Inferior parietal cortex (tissue), 1 donor: ENCODE results near the gene SEPTIN3.

Source experiments
- DNase-seq: peaks from one replicate; pipeline ENCODE4 v3.0.0-alpha.2; 2016; ENCODE audit errors: extremely low spot score

The SEPTIN3 gene

DNA sequence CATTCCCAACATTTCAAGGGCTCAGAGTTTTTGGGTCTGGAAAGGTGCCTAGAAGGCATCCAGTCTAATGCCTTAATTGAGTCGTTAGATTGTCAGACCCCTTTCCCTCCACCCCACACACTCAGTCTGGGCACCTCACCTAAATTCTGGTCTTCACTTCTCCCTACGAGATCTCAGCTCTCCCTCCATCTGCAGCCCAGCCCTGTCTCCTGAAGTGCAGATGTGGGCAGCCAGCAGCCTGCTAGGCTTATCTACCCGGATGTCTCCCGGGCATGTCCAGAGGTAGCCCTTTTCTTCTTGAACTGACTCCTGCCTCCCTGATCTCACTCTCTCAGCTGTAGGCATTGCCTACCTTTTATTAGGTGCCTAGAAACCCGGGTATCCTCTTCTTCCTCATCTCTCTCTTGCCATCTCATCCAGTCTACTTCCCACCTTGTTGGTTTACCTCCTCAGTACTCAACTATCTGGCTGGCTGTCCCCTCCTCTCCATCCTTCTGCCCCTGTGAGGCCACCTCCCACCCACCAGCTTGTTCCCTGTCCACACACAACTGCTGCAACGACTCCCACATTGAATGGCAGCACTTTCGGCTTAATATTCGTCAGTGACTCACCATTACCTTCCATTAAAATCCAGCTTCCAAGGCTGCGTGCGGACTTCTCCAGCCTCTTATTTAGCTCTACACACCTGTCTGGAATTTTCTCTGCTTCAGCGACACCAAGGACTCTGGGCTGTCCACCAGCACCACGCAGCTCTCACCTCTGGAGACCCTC is 6.2 kb downstream of the SEPTIN3 start:
- DNase-seq: no peak

DNA sequence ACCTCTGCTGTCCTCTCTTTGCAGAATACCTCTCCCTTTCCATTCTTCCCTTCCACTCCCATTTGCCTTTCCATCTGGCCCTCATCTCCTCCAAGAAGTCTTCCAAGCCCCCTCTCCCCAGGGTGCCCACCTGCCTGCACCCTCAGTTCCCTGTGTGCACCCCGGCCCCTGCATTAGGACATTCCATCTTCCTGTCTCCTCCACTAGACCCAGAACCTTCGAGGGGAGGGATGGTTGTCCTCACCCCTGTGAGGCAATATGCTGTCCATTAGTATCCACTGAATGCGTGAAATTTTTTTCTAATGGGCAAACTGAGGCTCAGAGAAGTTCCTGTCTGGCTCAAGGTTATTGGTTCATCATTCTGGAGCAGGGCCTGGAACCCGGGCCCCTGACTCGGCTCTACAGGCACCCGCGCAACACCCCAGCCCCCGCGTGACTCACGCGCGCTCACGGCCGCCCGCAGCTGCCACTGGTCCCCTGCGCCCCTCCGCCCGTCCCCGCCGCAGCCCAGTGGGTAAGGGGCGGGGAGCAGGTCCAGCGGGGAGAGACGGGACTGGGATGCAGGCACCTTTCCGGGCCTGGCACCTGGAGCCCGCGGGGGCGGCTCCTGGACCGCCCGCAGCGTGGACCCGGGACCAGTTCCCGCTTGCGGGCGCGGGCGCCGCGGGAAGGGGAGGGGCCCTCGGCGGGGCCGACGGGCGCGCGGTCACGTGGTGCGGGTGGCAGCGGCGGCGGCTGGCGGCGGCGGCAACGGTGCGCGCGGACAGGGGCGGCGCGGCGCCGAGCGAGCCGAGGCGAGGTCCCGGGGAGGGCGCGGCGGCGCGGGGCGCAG is 7.0 kb downstream of the SEPTIN3 start:
- DNase-seq: peak; percentile 33

DNA sequence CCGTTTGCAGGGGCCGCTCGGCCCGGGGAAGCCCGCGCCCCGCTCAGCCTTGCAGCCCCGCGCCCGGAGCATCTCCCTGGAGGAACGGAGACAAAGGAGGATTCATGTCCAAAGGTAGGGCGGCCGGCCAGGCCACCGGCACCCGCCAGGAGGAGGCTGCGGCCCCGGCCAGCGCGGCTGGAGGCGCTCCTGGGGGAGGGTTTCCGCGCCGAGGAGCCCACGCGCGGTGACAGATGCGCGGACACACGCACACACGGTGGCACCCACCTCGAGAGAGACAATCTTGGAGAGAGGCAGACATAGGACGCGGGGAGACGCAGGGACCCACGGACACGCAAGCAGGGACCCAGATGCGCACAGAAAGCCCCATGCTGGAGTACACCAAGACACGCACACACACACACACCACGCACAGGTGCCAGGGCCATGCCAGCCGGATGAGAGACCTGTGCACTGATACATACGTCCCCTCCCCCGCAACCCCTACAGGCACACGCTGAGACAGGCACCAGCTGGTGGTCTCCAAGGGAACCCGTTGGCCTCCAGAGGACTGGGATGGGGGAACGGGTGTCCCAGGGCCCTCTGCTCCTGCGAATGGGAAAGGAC is 7.8 kb downstream of the SEPTIN3 start:
- no peak for DNase-seq

DNA sequence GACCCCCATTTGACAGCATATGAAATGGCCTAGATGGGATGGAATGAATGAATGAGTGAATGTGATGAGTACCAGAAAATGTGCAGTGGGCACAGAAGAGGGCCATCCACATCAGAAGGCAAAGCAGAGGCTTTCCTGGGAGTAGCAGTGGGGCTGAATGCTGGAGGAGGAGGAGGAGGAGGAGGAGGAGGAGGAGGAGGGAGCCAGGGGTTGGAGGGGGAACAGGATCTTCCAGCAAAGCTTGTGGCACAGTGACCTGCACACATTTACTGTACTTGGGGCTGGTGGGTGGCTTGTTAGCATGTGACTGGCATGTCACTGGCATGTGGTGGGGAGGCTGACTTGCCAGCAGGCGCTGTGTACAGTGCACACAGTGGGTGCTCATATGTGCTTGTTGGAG is 9.5 kb downstream of the SEPTIN3 start:
- DNase-seq: no peak

DNA sequence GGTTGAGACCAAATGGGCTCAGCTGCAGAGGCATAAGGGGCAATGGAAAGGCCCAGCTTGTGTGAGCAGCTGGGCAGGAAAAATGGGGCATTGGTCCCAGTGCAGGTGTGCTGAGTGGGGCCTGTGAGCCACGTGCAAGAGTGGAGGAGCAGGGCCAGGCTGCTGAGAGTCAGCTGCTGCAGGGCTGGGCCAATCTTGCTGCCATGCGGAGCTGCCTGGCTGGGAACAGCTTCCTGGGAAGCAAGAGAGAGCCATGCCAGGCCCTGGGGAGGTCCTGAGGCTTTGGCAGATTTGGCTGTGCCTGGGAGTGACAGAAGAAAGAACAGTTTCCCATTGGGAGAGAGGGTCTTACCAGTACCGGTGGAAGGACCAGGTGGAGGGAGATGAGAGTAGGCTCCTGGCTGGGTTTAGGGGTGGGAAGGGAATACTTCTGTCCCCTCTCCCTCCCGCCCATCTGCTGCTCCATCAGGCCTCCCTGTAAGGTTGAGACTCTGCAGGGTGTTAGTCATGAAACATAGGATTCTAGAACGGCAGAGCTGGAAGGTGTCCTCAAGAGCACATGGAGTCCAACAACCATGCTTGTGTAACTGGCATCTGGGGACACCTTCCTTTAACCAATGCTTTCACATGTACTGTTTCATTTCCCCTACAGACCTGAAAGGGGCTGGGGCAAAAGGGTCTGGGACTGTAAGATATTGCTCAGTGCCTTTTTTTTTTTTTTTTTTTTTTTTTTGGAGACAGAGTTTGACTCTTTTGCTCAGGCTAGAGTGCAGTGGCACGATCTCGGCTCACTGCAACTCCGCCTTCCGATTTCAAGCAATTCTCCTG is 10.4 kb downstream of the SEPTIN3 start:
- DNase-seq: no peak

DNA sequence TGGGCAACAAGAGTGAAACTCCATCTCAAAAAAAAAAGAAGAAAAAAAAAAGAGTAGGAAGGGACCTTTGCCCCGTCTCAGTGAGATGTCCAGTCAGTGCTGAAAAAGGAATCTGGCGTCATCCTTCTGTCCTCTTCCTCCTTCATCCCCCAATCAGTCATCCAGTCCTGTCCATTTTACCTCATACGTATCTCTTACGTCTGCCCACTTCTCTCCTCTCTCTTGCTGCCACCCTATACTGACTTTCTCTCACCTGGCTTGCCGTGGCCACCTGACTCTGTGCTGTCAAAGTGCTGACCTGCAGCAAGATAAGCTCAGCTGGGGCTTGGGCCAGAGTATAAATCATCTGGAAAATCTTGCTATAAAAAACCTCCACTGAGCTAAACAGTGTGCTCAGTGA is 13.6 kb downstream of the SEPTIN3 start:
- no peak for DNase-seq

DNA sequence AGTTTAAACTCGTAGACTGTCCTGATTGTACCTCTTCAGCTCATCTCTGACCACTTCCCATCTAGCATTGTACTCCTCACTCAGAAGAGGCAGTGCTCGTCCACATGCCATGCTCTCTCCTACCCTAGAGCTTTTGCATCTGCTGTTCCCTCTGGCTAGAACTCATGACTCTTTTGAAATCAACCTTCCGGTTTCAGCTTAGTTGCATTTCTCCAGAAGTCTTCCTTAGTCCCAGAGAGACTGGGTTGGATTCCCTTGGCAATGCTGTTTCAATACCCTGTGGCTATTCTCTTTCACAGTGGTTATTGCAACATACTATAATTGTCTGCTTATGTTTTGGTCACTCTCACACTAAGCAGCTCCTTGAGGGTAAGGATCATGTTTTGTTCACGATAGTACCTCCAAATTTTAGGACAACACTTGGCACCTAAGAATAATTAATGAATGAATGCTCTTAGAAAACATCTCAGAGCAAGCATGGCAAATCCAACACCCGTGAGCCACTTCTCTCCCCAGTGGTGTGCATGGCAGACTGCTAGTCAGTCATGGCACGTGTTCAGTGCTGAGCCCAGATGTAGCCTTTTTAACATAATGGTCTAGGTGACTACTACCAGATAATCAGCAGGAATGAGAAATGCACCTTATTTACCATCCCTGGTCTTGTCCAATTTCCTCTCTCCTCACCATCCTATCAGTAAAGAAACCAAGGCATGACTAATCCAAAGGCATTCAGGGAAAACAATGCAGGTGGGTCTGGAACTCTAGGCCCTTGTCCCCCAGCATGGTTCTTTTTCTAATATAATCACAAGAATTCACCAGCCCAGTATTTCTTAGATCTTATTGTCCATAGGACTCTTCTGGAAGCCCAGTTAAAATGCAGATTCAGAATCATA is 14.5 kb downstream of the SEPTIN3 start:
- no peak for DNase-seq

DNA sequence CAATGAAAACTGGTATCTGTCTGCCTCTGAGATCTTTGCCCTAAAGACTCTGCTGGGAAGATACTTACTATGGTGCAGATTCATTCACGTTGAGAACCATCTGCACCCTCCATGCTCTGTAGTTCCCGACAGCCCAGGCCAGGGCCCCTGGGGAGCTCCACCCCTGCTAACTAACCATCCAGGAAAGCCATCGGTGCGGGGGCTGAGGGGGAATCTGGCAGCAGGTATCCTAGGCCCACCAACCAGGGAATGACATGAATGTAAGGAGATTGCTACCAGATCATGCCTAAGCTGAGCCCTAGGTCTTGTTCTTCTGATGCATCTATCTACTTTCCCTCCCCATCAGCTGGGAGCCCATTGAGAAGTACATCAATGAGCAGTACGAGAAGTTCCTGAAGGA is 18.0 kb downstream of the SEPTIN3 start:
- no peak for DNase-seq

DNA sequence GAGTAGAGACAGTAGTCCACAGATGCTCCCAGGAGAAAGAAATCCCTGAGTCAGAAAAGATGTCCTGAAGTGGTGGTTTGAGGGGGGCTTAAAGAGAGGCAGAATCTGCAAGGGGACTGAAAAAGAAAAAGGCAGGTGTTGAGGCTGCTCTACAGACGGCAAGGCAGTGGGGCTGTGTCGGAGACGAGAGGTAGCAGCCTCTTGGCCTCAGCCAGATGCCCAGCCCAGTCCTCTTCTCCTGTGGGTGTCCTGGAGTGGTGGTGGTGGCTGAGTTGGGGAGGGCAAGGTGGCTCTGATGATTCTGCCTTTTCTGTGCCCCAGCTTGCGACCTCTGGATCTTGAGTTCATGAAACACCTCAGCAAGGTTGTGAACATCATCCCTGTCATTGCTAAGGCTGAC is 20.0 kb downstream of the SEPTIN3 start:
- no peak for DNase-seq

DNA sequence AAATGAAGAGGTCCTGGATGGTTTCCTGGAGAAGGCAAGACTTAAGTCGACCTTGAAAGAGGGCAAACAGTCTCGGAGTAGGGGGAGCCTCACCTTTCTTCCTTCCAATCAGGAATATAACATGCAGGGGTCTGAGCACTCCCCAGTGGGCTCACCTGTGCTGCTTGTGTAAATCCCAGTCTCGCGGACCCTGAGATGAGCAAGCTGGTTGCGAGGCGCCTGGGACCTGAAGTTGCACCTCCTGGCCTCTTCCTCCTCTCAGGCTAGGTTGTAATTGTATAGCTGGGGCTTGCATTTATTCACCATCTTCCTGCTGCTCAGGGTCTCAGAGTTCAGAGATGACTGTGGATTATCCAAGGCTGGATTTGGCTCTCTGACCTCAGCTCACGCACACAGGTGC is 21.9 kb downstream of the SEPTIN3 start:
- DNase-seq: no peak

DNA sequence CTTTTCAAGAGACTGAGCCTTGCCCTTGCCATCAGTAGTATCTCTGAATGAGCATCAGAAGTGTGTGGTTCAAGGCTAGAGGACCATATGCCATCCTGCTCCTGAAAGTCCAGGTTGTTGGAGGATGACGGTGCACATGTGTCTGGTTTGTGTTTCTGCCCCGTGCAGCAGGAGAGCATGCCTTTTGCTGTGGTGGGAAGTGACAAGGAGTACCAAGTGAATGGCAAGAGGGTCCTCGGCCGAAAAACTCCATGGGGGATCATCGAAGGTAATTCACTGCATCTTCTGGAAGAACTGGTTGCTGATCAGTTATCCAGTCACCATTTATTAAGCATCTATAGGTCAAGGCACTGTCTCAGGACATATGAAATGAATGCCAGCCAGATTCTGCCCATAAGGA is 23.3 kb downstream of the SEPTIN3 start:
- no peak for DNase-seq

DNA sequence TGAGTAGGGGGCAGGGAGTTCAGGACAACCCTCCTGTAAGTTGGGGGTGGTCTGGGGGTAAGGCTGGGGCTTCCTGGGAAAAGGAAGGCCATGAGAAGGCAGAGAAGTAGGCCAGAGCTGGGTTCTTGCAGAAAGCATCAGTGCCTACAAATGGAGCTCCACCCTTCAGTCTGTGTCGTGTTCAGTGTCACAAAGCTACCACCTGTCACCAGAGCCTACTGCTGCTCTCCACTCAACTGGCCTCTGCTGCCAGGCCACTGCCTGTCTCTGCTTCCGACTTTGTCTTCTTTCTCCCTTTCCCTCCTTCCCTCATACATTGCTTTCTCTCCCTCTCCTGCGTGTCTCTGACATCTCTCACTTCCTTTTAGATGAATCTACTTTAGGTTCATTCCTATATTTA is 26.0 kb downstream of the SEPTIN3 start:
- no peak for DNase-seq

DNA sequence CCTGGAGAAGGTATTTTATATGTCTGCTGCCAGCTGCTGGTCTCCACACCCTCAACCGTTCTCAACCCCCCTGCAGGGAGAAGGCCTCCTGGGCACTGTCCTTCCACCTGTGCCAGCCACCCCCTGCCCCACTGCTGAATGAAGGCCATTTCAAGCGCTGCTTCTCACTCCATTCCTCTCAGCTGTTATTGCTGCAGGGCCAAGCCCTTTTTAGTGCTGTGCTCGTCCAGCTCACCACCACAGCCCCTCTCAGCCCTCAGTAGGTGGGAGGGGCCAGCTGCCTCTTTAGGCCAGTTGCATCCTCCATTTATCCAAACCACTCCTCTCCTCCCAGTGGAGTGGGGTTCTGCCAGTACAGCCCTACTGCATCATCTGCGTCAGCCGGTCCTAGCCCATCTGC is 27.6 kb downstream of the SEPTIN3 start:
- no peak for DNase-seq

DNA sequence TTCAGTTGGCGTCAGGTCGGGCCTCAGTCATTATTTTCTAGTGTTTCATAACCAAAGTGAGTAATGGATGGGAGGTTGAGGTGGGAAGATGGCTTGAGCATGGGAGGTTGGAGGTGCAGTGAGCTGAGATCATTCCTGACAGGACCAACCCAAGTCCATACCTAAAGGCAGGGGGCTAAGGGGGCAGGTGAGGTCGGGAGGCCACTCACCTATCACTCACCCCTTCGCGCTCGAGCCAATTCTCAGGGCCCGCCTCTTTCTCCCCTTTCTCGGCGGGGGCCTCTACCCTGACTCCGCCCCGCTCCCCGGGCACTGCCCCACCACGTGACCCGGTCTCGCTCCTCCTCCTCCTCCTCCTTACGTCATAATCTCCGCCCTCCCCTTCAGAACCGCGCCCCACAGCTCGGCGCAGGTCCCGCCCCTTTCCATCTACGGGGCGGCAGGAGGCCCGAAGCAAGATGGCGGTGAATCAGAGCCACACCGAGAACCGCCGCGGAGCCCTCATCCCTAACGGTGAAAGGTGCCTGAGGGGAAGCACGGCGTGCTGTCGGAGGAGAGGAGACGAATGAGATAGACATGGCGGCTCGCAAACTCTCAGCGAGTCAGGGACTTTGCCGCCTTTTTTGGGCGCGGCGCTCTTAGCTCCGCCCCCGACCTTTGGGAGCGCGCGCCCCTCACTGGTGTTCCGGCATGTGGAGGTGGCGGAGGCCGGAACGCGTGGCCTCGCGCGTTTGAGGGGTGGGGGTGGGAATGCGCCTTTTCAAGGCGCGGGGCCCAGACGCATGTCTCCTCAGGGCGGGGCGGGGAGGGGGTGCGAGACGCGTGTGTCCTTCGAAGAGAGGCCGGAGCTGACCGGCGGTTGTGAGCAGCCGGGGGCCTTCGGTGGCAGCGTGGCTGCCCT is 29.4 kb downstream of the SEPTIN3 start, which contains the start of gene WBP2NL:
TSS of gene WBP2NL (plus strand) at position 428 of the 901 bp plus-strand sequence. CDS start at position 459, 31 bp downstream.
- DNase-seq: peak; percentile 76

DNA sequence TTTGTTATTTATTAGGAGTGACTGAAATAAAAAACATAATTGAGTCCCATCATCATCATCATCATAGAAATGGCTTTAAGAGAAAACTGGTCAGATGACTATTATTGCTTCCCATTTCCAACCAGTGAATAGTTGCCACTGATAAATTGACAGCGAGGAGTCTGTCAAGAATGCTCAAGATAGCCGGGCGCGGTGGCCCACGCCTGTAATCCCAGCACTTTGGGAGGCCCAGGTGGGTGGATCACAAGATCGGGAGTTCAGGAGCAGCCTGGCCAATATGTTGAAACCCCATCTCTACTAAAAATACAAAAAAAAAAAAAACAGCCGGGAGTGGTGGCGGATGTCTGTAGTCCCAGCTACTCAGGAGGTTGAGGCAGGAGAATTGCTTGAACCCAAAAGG is 31.2 kb downstream of the SEPTIN3 start:
- no peak for DNase-seq

DNA sequence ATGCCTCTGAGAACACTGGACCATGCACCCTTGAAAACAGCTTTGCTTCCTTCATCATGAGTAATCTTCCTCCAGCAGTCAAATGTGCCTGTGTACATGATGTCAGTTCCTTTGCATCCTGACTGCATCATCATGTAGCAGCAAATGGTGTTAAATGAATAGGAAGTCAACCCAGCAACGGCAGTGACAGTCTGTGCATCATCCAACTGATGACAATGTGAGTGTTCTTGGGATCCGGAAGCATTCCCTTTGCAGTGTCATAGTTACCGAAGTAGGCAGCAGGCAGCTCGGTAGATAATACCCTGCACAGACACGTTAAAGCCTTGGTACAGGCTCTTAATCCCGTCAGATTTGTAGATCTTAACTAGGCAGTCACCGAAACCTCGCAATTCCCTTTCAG is 31.9 kb downstream of the SEPTIN3 start:
- DNase-seq: no peak

DNA sequence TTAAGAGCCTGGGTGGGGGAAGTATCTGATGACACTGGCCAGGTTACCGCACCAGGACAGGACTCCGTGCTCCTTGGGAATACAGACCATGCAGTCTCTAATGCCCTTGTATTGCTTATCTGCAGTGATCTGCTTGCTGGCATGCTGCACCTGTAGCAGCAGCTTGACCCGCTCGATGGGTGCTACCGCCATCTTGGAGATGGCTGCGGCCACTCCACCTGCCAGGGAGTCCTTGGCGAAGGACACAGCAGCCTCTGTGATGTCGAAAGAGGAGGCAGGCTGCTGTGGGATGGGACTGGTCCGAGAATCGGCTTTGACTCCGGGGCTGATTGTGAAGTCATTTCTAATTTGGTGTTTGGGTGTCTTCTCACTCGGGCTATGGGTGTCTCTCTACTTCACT is 32.5 kb downstream of the SEPTIN3 start:
- no peak for DNase-seq

DNA sequence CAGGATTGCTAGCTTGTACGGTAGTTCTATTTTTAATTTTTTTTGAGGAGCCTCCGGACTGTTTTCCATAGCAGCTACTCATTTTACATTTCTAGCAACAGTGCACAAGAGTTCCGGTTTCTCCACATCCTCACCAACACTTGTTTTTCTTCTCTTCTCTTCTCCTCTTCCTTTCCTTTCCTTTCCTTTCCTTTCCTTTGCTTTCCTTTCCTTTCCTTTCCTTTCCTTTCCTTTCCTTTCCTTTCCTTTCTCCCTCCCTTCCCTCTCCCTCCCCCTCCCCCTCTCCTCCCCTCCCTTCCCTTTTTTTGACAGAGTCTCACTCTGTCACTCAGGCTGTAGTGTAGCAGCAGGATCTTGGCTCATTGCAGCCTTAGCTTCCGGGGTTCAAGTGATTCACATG is 38.7 kb downstream of the SEPTIN3 start:
- DNase-seq: no peak

DNA sequence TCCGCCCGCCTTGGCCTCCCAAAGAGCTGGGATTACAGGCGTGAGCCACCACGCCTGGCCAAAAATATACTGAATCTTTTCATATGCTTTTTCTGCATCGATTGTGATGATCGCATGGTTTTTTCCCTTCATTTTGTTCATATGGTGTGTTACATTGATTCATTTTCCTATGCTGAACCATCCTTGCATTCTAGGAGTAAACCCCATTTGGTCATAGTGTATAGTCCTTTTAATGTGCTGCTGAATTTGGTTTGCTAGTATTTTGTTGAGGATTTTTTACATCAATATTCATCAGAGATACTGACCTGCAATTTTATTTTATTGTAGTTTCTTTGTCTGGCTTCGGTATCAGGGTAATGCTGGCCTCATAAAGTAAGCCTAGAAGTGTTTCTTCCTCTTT is 41.5 kb downstream of the SEPTIN3 start:
- DNase-seq: no peak

DNA sequence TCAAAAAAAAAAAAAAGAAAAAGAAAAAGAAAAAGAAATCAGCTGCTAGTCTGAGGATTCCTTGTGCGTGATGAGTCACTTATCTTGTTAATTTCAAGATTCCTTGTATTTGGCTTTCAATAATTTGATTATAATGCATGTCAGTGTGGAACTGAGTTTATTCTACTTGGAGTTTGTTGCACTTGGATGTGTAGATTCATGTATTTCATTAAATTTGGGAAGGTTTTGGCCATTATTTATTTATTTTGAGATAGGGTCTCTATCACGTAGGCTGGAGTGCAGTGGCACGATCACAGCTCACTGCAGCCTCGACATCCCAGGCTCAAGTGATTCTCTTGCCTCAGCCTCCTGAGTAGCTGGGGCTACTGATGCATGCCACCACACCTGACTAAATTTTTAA is 44.1 kb downstream of the SEPTIN3 start:
- no peak for DNase-seq
